Astrocyte of the cerebellum (primary cell): ENCODE measurements around the gene VSIG10.

ENCODE experiments used
- DNase-seq: peaks from one replicate; pipeline ENCODE4 v3.0.0-alpha.2; 2011; ENCODE audit warnings: low read depth
- H3K4me3 ChIP-seq: 2 replicates; pipeline ENCODE4 v1.5.1; 2011; ENCODE audit warnings: mild to moderate bottlenecking, low read depth, low read length, moderate library complexity
- in situ Hi-C: cut with HindIII; loops from 2 replicates; pipeline ENCODE4 v1.10.0; 2017; ENCODE audit warnings: low sequenced_read_pairs
- TF ChIP-seq, protein P1 (sequence below): IDR thresholded peaks from 2 replicates; pipeline ENCODE4 v1.5.1; 2012; ENCODE audit warnings: low read length, low read depth, moderate library complexity, mild to moderate bottlenecking; ENCODE audit errors: missing control alignments

VSIG10 gene

DNA sequence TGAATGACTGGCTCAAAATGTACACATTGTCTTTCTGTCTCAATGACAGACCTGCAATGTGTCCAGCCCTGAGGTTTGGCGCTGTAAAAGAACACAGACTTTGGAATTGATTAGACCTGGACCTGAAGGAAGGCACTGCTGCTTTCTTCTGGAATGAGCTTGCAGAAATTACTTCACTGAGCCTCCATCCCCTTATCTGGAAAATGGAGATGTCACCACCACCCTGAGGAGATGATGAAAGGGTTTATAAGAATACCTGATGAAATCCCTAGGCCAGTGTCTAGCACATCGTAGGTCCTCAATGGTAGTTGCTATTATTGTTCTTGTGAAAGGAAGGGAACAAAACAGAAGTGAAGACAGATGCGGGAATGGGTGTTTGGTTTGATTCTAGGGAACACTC lies 33.2 kb downstream of the VSIG10 start:
- no peak overlapping the region for H3K4me3 ChIP-seq
- TF ChIP-seq, protein P1, sequence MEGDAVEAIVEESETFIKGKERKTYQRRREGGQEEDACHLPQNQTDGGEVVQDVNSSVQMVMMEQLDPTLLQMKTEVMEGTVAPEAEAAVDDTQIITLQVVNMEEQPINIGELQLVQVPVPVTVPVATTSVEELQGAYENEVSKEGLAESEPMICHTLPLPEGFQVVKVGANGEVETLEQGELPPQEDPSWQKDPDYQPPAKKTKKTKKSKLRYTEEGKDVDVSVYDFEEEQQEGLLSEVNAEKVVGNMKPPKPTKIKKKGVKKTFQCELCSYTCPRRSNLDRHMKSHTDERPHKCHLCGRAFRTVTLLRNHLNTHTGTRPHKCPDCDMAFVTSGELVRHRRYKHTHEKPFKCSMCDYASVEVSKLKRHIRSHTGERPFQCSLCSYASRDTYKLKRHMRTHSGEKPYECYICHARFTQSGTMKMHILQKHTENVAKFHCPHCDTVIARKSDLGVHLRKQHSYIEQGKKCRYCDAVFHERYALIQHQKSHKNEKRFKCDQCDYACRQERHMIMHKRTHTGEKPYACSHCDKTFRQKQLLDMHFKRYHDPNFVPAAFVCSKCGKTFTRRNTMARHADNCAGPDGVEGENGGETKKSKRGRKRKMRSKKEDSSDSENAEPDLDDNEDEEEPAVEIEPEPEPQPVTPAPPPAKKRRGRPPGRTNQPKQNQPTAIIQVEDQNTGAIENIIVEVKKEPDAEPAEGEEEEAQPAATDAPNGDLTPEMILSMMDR, result no peak
- in situ Hi-C loops, result no loop called here
- DNase-seq, result no peak

DNA sequence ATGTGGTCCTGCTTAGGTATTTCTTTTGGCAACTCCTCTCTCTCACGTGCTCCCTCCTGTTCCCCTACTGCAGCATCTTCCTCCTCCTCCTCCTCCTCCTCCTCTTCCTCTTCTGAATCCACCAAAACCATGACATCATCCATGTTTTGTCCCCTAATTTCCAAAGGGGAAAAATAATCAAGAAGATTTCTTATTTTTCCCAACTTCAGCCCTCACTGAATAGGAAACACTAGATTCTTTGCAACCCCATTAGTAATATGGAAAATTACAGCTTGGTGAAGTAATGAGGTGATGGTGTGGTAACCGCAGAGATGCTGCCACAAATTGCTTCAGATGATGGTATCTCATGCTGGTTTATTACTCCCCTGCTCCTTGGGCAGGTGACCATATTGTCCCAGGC lies 35.4 kb downstream of the VSIG10 start:
- no peak for DNase-seq
- TF ChIP-seq, protein P1, result no peak
- H3K4me3 ChIP-seq, result no peak overlapping the region
- in situ Hi-C loops, result no loop called here

DNA sequence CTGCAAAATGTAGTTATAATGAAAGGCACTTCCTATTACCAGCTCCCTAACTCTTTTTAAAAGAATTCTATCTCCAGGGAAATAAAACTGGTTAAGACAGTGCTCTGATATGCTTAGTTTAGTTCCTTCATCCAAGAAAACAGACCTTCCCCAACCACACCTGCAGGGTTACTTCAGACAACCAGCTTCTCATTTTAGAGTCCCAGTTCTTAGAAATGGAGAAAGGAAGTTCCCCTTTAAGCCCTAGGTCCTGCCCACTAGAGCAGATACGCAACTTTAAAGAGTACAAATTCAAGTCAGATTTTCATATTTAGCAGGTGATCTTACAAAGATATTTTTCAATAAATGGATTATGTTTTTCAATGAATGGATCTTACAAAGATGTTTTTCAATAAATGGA lies 38.4 kb downstream of the VSIG10 start:
- in situ Hi-C loops, result no loop called here
- no peak for DNase-seq
- TF ChIP-seq, protein P1, result no peak
- H3K4me3 ChIP-seq, result no peak overlapping the region

DNA sequence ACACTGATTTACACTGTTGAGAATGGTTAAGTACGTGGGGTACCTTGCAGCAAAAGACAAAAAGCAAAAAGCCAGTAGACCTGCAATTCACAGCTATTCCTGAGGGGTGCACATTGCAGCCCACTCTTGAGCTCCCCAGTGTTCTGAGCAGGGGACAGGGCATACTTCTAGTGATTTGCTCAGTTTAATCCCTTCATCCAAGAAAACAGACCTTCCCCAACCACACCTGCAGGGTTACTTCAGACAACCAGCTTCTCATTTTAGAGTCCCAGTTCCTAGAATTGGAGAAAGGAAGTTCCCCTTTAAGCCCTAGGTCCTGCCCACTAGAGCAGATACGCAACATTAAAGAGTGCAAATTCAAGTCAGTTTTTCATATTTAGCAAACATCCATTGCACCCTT lies 39.2 kb downstream of the VSIG10 start:
- TF ChIP-seq, protein P1, result peak; percentile 45
- no peak overlapping the region for H3K4me3 ChIP-seq
- in situ Hi-C loops, result no loop called here
- no peak for DNase-seq

DNA sequence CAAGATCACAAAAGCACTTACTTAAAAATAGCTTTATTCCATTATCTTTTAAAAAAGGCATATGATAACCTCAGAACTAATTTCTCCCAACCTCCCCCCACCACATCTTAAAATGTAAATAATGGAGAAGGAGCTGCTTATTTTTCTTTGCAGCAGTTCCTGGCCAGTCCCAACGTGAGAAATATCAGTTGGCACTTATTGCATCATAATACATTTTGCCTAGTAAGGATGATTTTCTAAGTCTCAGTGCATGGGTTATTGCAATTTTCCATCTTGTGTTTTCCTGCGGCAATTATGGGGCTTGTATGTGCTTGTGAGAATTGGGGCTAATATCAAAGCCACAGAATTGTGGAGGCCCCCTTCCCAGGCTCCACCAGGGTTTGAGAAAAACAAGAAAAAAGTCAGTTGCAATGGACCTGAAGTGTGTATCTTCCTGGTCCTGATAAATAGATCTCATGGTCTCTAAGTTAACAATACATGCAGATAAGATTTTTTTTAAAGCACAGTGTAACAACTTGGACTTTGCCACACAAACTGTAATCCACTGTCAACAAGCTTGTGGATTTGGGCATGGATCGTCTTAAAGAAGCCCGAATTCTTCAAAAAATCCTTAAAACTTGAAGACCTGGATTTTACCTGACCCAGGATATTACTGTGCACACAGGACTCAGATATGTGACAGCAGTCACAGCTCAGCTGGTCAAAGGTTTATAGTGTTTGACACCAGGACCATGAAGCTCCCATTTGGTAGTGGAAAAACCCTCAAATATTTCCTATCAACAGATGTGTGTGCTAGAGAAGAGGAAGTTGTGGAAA lies 40.0 kb downstream of the VSIG10 start:
- TF ChIP-seq, protein P1, result no peak
- H3K4me3 ChIP-seq, result no peak overlapping the region
- no peak for DNase-seq
- in situ Hi-C loops, result no loop called here

DNA sequence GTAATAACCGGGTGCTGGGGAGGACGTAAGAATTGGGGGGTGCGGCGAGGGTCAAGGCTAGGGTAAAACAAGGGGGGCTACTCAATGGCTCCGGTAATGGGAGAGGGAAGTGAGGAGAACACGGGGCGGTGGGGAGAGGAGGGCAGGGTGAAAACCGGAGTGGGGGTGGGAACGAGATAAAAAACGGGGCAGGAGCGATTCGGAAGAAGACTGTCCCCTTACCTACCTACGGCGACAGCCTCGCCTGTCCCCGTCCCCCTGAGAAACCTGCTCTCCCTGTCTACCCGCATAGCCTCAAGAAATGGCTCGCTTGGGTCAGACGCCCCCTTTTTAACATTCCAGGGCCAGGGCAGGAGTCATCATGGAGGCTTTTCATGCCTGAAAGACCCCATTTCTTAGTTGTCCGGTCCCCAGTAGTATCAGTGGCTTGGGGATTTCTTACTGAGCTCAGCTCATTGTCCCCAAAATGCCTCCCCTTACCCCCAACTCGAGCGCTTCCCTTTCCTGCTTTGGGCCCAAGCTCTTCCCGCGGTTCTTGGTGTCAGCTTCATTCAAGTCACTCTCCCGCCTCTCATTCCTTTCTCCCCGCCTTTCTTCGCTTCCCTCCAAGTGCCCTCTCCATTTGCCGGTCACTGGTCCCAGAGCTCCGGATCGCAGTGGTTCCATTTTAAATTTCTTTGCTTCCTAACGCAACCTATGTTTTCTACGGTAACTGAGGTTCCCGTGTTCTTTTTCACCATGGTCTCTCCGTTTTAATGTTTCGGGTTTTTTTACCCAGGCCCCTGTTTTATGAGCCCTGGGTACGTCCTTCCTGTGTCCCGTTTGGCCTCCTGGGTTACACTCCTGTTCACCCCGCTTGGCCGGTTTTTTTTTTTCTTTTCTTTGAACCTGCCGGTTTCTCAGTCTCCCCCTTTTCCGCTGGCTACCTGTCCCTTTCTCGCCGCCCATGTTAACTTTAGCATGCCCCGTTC lies 41.7 kb downstream of the VSIG10 start:
- no peak for DNase-seq
- in situ Hi-C loops, result no loop called here

More for the DNA sequence above, 41.7 kb downstream of the VSIG10 start:
- TF ChIP-seq, protein P1, result no peak
- H3K4me3 ChIP-seq, result peak overlapping the region; percentile 83
